NCI-H2196 treated with DMSO at 0.1 percent for 48 hours (cell line): ENCODE results near the gene RGL1.
"Not testable (repeated sequence)": the region's sequence is repeated elsewhere in the genome, so short reads cannot be mapped to it uniquely, and the experiment has no call there.

Experiments used
- DNase-seq: peaks from one replicate; lab custom pipeline; 2025; ENCODE audit not compliant: unreplicated experiment; lab: John Stamatoyannopoulos, UW

RGL1 gene

GRCh38 chr1:183804916-183805841 is at the start of gene RGL1:
RGL1 (plus strand) TSS chr1:183805120; CDS start chr1:183805298, 178 bp downstream.
- no peak for DNase-seq

- no peak for DNase-seq
These were observed 48.6 kb upstream of the RGL1 start for GRCh38 chr1:183756326-183756725.

GRCh38 chr1:183757061-183757460 is 47.9 kb upstream of the RGL1 start:
- no peak for DNase-seq

- DNase-seq = no peak
These were observed 46.0 kb upstream of the RGL1 start for GRCh38 chr1:183758913-183759312.

GRCh38 chr1:183760661-183761060 is 44.3 kb upstream of the RGL1 start:
- DNase-seq = no peak

- DNase-seq = no peak
These were observed 43.0 kb upstream of the RGL1 start for GRCh38 chr1:183761871-183762270.

- not testable (repeated sequence) for DNase-seq
These were observed 42.1 kb upstream of the RGL1 start for GRCh38 chr1:183762856-183763255.

GRCh38 chr1:183764981-183765380 is 39.9 kb upstream of the RGL1 start:
- no peak for DNase-seq

GRCh38 chr1:183769956-183770815 is 34.7 kb upstream of the RGL1 start:
- DNase-seq = no peak

GRCh38 chr1:183770816-183771128 is 34.1 kb upstream of the RGL1 start:
- DNase-seq = no peak

- DNase-seq = no peak
These were observed 31.2 kb upstream of the RGL1 start for GRCh38 chr1:183773482-183774274.

- no peak for DNase-seq
These were observed 30.0 kb upstream of the RGL1 start for GRCh38 chr1:183774938-183775337.

GRCh38 chr1:183776731-183777130 is 28.2 kb upstream of the RGL1 start:
- DNase-seq = no peak

- DNase-seq = no peak
These were observed 27.6 kb upstream of the RGL1 start for GRCh38 chr1:183777328-183777727.

- no peak for DNase-seq
These were observed 26.9 kb upstream of the RGL1 start for GRCh38 chr1:183778045-183778444.

- no peak for DNase-seq
These were observed 26.1 kb upstream of the RGL1 start for GRCh38 chr1:183778568-183779433.

- DNase-seq = no peak
These were observed 24.8 kb upstream of the RGL1 start for GRCh38 chr1:183780159-183780558.

- no peak for DNase-seq
These were observed 24.2 kb upstream of the RGL1 start for GRCh38 chr1:183780757-183781156.

GRCh38 chr1:183783342-183783741 is 21.6 kb upstream of the RGL1 start:
- no peak for DNase-seq
